ENCODE measurements around the gene AFF3. TPM values are rescaled to one million over a fixed set of nuclear protein-coding genes. Genes with fewer than 3 reads are reported as not detected.

Gene AFF3, protein sequence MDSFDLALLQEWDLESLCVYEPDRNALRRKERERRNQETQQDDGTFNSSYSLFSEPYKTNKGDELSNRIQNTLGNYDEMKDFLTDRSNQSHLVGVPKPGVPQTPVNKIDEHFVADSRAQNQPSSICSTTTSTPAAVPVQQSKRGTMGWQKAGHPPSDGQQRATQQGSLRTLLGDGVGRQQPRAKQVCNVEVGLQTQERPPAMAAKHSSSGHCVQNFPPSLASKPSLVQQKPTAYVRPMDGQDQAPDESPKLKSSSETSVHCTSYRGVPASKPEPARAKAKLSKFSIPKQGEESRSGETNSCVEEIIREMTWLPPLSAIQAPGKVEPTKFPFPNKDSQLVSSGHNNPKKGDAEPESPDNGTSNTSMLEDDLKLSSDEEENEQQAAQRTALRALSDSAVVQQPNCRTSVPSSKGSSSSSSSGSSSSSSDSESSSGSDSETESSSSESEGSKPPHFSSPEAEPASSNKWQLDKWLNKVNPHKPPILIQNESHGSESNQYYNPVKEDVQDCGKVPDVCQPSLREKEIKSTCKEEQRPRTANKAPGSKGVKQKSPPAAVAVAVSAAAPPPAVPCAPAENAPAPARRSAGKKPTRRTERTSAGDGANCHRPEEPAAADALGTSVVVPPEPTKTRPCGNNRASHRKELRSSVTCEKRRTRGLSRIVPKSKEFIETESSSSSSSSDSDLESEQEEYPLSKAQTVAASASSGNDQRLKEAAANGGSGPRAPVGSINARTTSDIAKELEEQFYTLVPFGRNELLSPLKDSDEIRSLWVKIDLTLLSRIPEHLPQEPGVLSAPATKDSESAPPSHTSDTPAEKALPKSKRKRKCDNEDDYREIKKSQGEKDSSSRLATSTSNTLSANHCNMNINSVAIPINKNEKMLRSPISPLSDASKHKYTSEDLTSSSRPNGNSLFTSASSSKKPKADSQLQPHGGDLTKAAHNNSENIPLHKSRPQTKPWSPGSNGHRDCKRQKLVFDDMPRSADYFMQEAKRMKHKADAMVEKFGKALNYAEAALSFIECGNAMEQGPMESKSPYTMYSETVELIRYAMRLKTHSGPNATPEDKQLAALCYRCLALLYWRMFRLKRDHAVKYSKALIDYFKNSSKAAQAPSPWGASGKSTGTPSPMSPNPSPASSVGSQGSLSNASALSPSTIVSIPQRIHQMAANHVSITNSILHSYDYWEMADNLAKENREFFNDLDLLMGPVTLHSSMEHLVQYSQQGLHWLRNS (N-terminal part only)
- 1 to 10 TPM; 1.9 to 7.5 (median 4.0) TPM for total RNA-seq
- 1 to 10 TPM; 1.1 to 4.3 (median 3.4) TPM for polyA plus RNA-seq
- long read RNA-seq, donor 1: 0 reads
- long read RNA-seq, donor 2: 0 reads
- long read RNA-seq, donor 3: 0 reads
- long read RNA-seq, donor 4: 0 reads
- long read RNA-seq, donor 5: 0 reads
- long read RNA-seq, donor 6, partial matches to known transcripts: 0 of 1 reads
- long read RNA-seq, donor 6, other reads (novel, unspliced or antisense): 1 of 1 reads
- long read RNA-seq, donor 7: 0 reads
- long read RNA-seq, donor 8: 0 reads
- long read RNA-seq, donor 9: 0 reads
- long read RNA-seq, donor 10: 0 reads

DNA sequence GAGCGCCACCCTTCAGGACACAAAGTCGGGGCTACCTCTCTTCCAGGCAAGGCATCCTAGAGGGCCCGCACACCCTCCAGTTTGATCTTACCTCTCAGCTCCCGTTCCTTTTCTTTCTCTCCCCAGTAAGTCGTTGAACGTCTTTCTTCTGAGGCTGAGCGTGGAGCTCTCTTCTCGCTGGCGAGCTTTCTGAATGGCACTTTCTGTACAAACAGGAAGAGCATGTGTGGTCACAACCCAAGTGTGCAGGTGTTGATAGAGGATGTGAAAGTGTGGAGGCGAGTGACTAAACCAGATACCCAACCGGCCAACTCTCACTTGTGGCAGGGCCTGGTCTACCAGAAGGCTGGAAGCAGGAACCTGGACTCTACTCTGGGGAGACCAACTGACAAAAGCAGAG, at the start of gene AFF3:
AFF3 (minus strand) TSS at position 198 of the 400 bp plus-strand sequence. CDS start 38,136 bp downstream, outside the sequence.
- WGBS, 4 donors: 73 to 79% (median 79%) methylated on average over 11 of the region's 11 CpGs
- intact Hi-C loops (cut with DNase I): no loop called here

GRCh38 chr2:100189387-100189786, 47.0 kb upstream of the AFF3 start:
- TF ChIP-seq, protein P1, sequence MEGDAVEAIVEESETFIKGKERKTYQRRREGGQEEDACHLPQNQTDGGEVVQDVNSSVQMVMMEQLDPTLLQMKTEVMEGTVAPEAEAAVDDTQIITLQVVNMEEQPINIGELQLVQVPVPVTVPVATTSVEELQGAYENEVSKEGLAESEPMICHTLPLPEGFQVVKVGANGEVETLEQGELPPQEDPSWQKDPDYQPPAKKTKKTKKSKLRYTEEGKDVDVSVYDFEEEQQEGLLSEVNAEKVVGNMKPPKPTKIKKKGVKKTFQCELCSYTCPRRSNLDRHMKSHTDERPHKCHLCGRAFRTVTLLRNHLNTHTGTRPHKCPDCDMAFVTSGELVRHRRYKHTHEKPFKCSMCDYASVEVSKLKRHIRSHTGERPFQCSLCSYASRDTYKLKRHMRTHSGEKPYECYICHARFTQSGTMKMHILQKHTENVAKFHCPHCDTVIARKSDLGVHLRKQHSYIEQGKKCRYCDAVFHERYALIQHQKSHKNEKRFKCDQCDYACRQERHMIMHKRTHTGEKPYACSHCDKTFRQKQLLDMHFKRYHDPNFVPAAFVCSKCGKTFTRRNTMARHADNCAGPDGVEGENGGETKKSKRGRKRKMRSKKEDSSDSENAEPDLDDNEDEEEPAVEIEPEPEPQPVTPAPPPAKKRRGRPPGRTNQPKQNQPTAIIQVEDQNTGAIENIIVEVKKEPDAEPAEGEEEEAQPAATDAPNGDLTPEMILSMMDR (IDR thresholded peaks at IDR 0.05): no peak
- TF ChIP-seq POLR2A (IDR thresholded peaks at IDR 0.05): no peak
- no peaks in the 10 kb centered on the region for H3K36me3 ChIP-seq (replicated peaks in 1 of 2)
- H3K4me1 ChIP-seq (replicated peaks in 1 of 2): peaks cover 0 to 5% of the 10 kb centered on the region in 2 donors
- H3K4me3 ChIP-seq: no peak overlapping the region
- intact Hi-C loops (cut with DNase I): no loop called here
- DNase-seq: no peak
- H3K9me3 ChIP-seq (replicated peaks in 1 of 3): no peaks in the 10 kb centered on the region
- no peak overlapping the region for H3K27ac ChIP-seq
- H3K27me3 ChIP-seq: no peaks in the 10 kb centered on the region
- WGBS, 4 donors: 89 to 93% (median 93%) methylated on average over 6 of the region's 6 CpGs

More for the DNA sequence above, at the start of gene AFF3:
- no peak within 1 kb of the TSS for H3K4me3 ChIP-seq
- no peak for TF ChIP-seq POLR2A (IDR thresholded peaks at IDR 0.05)
- TF ChIP-seq, protein P1 (IDR thresholded peaks at IDR 0.05): no peak
- no peaks in the 10 kb centered on the region for H3K36me3 ChIP-seq (replicated peaks in 1 of 2)
- no peaks in the 10 kb centered on the region for H3K9me3 ChIP-seq (replicated peaks in 1 of 3)
- no peak within 1 kb of the TSS for H3K27ac ChIP-seq
- DNase-seq: no peak
- H3K27me3 ChIP-seq: no peaks in the 10 kb centered on the region
- H3K4me1 ChIP-seq (replicated peaks in 1 of 2): no peaks in the 10 kb centered on the region

DNA sequence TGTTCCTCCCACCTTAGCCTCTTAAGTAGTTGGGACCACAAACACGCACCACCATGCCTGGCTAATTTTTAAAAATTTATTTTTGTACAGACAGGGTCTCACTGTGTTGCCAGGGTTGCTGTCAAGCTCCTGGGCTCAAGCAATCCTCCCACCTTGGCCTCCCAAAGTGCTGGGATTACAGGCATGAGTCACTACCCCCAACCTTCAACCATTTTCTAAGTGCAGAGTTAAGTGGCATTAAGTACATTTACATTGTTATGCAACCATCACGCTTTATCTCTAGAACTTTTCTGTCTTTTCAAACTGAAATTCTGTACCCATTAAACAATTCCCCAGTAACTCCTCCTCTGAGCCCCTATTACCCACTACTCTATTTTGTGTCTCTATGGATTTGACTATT, 45.9 kb upstream of the AFF3 start:
- Histone ChIP-seq H3K9me3 (replicated peaks in 1 of 3) (no peaks in the 10 kb centered on the region), H3K36me3 (replicated peaks in 1 of 2) (no peaks in the 10 kb centered on the region), H3K27ac (no peak overlapping the region), H3K4me1 (replicated peaks in 1 of 2) (peaks cover 0 to 3% of the 10 kb centered on the region in 2 donors), H3K27me3 (no peaks in the 10 kb centered on the region), H3K4me3 (no peak overlapping the region)
- TF ChIP-seq, protein P1 (IDR thresholded peaks at IDR 0.05): no peak
- 88 to 94% (median 92%) methylated on average over 2 of the region's 2 CpGs for WGBS, 4 donors
- intact Hi-C loops (cut with DNase I): no loop called here
- DNase-seq: no peak
